GM23248 (cell line): ENCODE data around the gene GSTP1. TPM values are rescaled to one million over a fixed set of nuclear protein-coding genes. Genes with fewer than 3 reads are reported as not detected.
A peak's percentile ranks its signal among the peaks of the same experiment; 100 is the strongest.

Experiments used
- DNase-seq: peaks from one replicate; pipeline ENCODE4 v3.0.0-alpha.2; 2015
- H2AFZ ChIP-seq: fragments of 200-600 bp; sonication (generic); 2 replicates; pipeline ENCODE4 v1.6.1; 2016; ENCODE audit warnings: antibody characterized with exemption
- H3F3A ChIP-seq: fragments of 200-600 bp; sonication (generic); 2 replicates; pipeline ENCODE4 v1.6.1; 2016; ENCODE audit warnings: mild to moderate bottlenecking, antibody characterized with exemption, mixed run types; ENCODE audit not compliant: insufficient read depth
- H3K27ac ChIP-seq: fragments of 200-600 bp; sonication (generic); 2 replicates; pipeline ENCODE4 v1.5.1; 2016; ENCODE audit warnings: mild to moderate bottlenecking
- H3K27me3 ChIP-seq: fragments of 200-600 bp; sonication (generic); replicated peaks from 2 replicates; pipeline ENCODE4 v1.6.1; 2016; ENCODE audit warnings: mild to moderate bottlenecking; ENCODE audit not compliant: insufficient read depth
- H3K36me3 ChIP-seq: fragments of 200-600 bp; sonication (generic); 2 replicates; pipeline ENCODE4 v1.6.1; 2016; ENCODE audit warnings: low read depth, mild to moderate bottlenecking
- H3K4me1 ChIP-seq: fragments of 200-600 bp; sonication (generic); 2 replicates; pipeline ENCODE4 v1.6.1; 2016; ENCODE audit warnings: mild to moderate bottlenecking; ENCODE audit not compliant: insufficient read depth
- H3K4me2 ChIP-seq: fragments of 200-600 bp; sonication (generic); one replicate; pipeline ENCODE4 v1.6.1; 2016; ENCODE audit warnings: mild to moderate bottlenecking; ENCODE audit not compliant: unreplicated experiment
- H3K4me3 ChIP-seq: fragments of 200-600 bp; sonication (generic); 2 replicates; pipeline ENCODE4 v1.5.1; 2016; ENCODE audit warnings: mild to moderate bottlenecking
- H3K79me2 ChIP-seq: fragments of 200-600 bp; sonication (generic); 2 replicates; pipeline ENCODE4 v1.6.1; 2016; ENCODE audit warnings: mild to moderate bottlenecking; ENCODE audit not compliant: insufficient read depth
- H3K9ac ChIP-seq: fragments of 200-600 bp; sonication (generic); 2 replicates; pipeline ENCODE4 v1.6.1; 2016; ENCODE audit warnings: mild to moderate bottlenecking
- H3K9me2 ChIP-seq: fragments of 200-600 bp; sonication (generic); 2 replicates; pipeline ENCODE4 v1.6.1; 2016; ENCODE audit warnings: mixed run types, mild to moderate bottlenecking, moderate library complexity; ENCODE audit not compliant: insufficient read depth
- H3K9me3 ChIP-seq: fragments of 200-600 bp; sonication (generic); one replicate; pipeline ENCODE4 v1.6.1; 2017; ENCODE audit warnings: low read depth
- H4K20me1 ChIP-seq: fragments of 200-600 bp; sonication (generic); 2 replicates; pipeline ENCODE4 v1.6.0; 2016; ENCODE audit not compliant: insufficient read depth
- EZH2 ChIP-seq: fragments of 200-600 bp; sonication (generic); IDR thresholded peaks from 2 replicates; pipeline ENCODE4 v1.6.1; 2018; ENCODE audit warnings: antibody characterized with exemption, mild to moderate bottlenecking; ENCODE audit not compliant: insufficient read depth, poor library complexity, severe bottlenecking
- EZH2phosphoT487 ChIP-seq: fragments of 200-600 bp; sonication (generic); IDR thresholded peaks from 2 replicates; pipeline ENCODE4 v1.6.1; 2018; ENCODE audit warnings: antibody characterized with exemption, moderate library complexity, mild to moderate bottlenecking, low read depth; ENCODE audit not compliant: insufficient read depth
- WGBS, 2 experiments: methylation state at CpG; one replicate each; pipeline ENCODE4 v1.1.6; 2015 to 2017; ENCODE audit warnings: low lambda C conversion rate in 2 of 2, low coverage in 1 of 2; ENCODE audit errors: missing lambda C conversion rate in 2 of 2; 5-methylcytosine and 5-hydroxymethylcytosine counted together
- in situ Hi-C: fragments of 300-500 bp; cut with MboI; formaldehyde crosslinking; loops from 2 replicates; pipeline ENCODE4 v1.15.0; 2020
- polyA plus RNA-seq: library from polyadenylated mRNA; unstranded; fragments of >200 nt; fragmentation: Nextera tagmentation; extraction: Ambion mirVana; gene quantifications from 2 replicates; pipeline ENCODE4 v1.2.1, GENCODE V29; 2016
- total RNA-seq: library from RNA; depleted of rRNA; stranded (reverse); fragments of >200 nt; shearing (Covaris generic); gene quantifications from 2 replicates; pipeline ENCODE4 v1.2.3, GENCODE V29; 2014

The GSTP1 gene
- total and polyA plus RNA-seq, 2 experiments from 2014 or later = 606 to 743 TPM

GRCh38 chr11:67605231-67606011 lies 21.8 kb downstream of the GSTP1 start:
- Histone ChIP-seq H3K27me3 (peaks cover under 1% of the 10 kb centered on the region), H3K4me2 (no peak overlapping the region), H3F3A (no peaks in the 10 kb centered on the region), H3K36me3 (no peaks in the 10 kb centered on the region; the same call in 1 of the 2 replicates), H4K20me1 (no peaks in the 10 kb centered on the region), H3K9me2 (no peaks in the 10 kb centered on the region), H3K9me3 (no peaks in the 10 kb centered on the region), H3K79me2 (peaks cover 22% of the 10 kb centered on the region), H3K4me3 (no peak overlapping the region), H3K27ac (no peak overlapping the region), H3K9ac (no peak overlapping the region), H2AFZ (peak overlapping the region; percentile 96), H3K4me1 (peaks cover 5% of the 10 kb centered on the region; the same call in 1 of the 2 replicates)
- in situ Hi-C loops = no loop called here
- no peak for TF ChIP-seq EZH2
- no peak for TF ChIP-seq EZH2phosphoT487
- WGBS, 2 experiments = 47 to 48% methylated on average over 11 of the region's 11 CpGs
- DNase-seq = no peak

- Histone ChIP-seq H3K27ac (no peak overlapping the region), H3K4me1 (peaks cover 5% of the 10 kb centered on the region; the same call in 1 of the 2 replicates), H4K20me1 (no peaks in the 10 kb centered on the region), H3K79me2 (peaks cover 22% of the 10 kb centered on the region), H2AFZ (peak overlapping the region; percentile 96), H3K9me3 (no peaks in the 10 kb centered on the region), H3K9me2 (no peaks in the 10 kb centered on the region), H3K27me3 (no peaks in the 10 kb centered on the region), H3K4me3 (peak overlapping the region; percentile 91), H3K36me3 (no peaks in the 10 kb centered on the region; the same call in 1 of the 2 replicates), H3F3A (no peaks in the 10 kb centered on the region), H3K4me2 (peak overlapping the region; percentile 74), H3K9ac (peak overlapping the region; percentile 92)
- 8 to 24% methylated on average over 11 to 17 of the region's 17 CpGs for WGBS, 2 experiments
- in situ Hi-C loops = no loop called here
- no peak for TF ChIP-seq EZH2
- no peak for TF ChIP-seq EZH2phosphoT487
- peak; percentile 64 for DNase-seq
Measured at GRCh38 chr11:67606093-67606491, 22.5 kb downstream of the GSTP1 start.

DNA sequence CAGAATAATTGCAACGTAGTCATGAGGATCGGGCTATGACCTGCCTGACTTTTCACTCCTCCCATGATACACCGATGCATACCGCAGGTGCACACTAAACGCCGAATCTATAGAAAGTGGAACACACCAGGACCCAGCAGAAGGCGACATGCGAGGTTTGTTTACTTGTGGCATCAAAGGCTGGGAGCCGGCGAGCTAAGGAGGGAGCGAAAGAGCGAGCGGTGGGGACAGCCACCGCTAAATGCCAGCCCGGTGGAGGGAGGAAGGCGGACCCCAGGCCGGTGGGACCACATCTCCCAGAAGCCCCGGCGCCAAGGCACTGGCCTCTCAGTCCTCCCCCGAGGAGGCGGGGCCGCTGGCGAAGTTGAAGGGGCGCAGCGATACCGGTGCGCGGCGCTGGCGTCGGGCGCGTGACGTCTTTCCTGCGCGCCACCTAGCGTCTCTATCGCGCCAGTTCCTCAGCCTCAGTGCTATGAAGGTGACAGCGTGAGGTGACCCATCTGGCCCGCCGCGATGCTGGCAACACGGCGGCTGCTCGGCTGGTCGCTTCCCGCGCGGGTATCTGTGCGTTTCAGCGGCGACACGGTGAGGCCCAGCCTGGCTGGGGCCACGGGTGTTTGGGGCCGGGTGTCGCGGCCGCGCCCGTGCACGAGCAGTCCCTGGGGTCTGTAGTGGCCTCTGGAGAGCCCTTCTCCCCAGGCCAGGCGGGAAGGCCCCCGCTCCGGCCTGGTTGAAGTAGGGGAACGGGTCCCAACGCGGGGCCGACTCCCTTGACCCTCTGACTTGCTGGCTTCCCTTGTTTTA lies 23.1 kb downstream of the GSTP1 start, which contains the start of gene NDUFV1:
NDUFV1 (plus strand) TSS at position 445 of the 804 bp plus-strand sequence; CDS start at position 514, 69 bp downstream.
- peak within 1 kb of the TSS; percentile 92 for H3K9ac ChIP-seq
- peaks cover 5% of the 10 kb centered on the region; the same call in 1 of the 2 replicates for H3K4me1 ChIP-seq
- H3K27ac ChIP-seq = peak within 1 kb of the TSS; percentile 3; the same call in 1 of the 2 replicates
- H4K20me1 ChIP-seq = no peaks in the 10 kb centered on the region
- peaks cover 22% of the 10 kb centered on the region for H3K79me2 ChIP-seq
- 1% methylated on average over 64 to 67 of the region's 69 CpGs for WGBS, 2 experiments
- no peaks in the 10 kb centered on the region for H3K9me3 ChIP-seq
- H3K36me3 ChIP-seq = no peaks in the 10 kb centered on the region; the same call in 1 of the 2 replicates
- DNase-seq = peak; percentile 97
- peak within 1 kb of the TSS; percentile 74 for H3K4me2 ChIP-seq
- peak within 1 kb of the TSS; percentile 91 for H3K4me3 ChIP-seq
- H3K27me3 ChIP-seq = no peaks in the 10 kb centered on the region
- H3K9me2 ChIP-seq = no peaks in the 10 kb centered on the region
- H2AFZ ChIP-seq = peak within 1 kb of the TSS; percentile 96
- H3F3A ChIP-seq = no peaks in the 10 kb centered on the region
- in situ Hi-C loops = no loop called here
- no peak for TF ChIP-seq EZH2phosphoT487
- no peak for TF ChIP-seq EZH2

DNA sequence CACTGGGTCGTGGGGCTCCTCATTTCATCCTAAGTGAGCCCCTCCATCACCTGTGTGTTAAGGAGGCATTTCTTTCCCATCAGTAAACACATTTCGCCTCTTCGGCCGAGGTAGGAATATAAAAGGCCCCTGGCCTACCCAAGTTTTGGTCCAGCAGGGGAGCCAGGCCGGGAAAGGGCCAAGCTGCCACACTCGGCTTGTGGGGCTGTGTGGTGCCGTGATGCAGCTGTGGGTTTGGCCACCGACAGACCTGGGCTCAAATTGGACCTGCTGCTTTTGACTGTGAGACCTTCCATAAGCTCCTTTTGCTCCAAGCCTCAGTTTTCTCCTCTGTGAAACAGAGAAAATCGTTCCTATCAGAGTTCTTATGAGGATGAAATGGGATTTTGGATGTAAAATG lies 23.9 kb downstream of the GSTP1 start:
- TF ChIP-seq EZH2phosphoT487 (no peak), EZH2 (no peak)
- Histone ChIP-seq H3K4me3 (peak overlapping the region; percentile 91), H3K27me3 (no peaks in the 10 kb centered on the region), H3F3A (no peaks in the 10 kb centered on the region), H3K9me3 (no peaks in the 10 kb centered on the region), H3K4me1 (peaks cover 5% of the 10 kb centered on the region; the same call in 1 of the 2 replicates), H3K9me2 (no peaks in the 10 kb centered on the region), H4K20me1 (no peaks in the 10 kb centered on the region), H3K9ac (peak overlapping the region; percentile 92), H3K4me2 (peak overlapping the region; percentile 72), H3K79me2 (peaks cover 22% of the 10 kb centered on the region), H3K36me3 (no peaks in the 10 kb centered on the region; the same call in 1 of the 2 replicates), H3K27ac (no peak overlapping the region), H2AFZ (peak overlapping the region; percentile 96)
- in situ Hi-C loops = no loop called here
- 49 to 58% methylated on average over 9 of the region's 9 CpGs for WGBS, 2 experiments
- DNase-seq = peak; percentile 14
